Measurements from ENCODE around the gene TOM1L1. TPM values are rescaled to one million over a fixed set of nuclear protein-coding genes. Genes with fewer than 3 reads are reported as not detected.

Gene TOM1L1
- total RNA-seq, 4 donors from 2014 or later, result 2.3 to 4.7 (median 4.2) TPM

GRCh38 chr17:54992797-54993639 is 92.4 kb downstream of the TOM1L1 start:
- in situ Hi-C loops (cut with MboI; ENCODE audit: low sequenced_read_pairs in 4 of 4), result loop anchor here (5.0 to 25.0 kb wide), 6 partner anchors 302 to 522 kb away; partner anchors contain the start of gene SMIM36 (in 3 of the 4)
- H3K4me3 ChIP-seq, result no peak overlapping the region
- DNase-seq (no peak), ATAC-seq (peak; percentile 39 to 69)
- peak; percentile 37 to 69 (median 56) for TF ChIP-seq CTCF (IDR thresholded peaks at IDR 0.05 in 4 of 5, conservative IDR thresholded peaks at IDR 0.05 in 1 of 5)
- no peak for TF ChIP-seq POLR2A (IDR thresholded peaks at IDR 0.05)
- no peaks in the 10 kb centered on the region for H3K4me1 ChIP-seq
- H3K27ac ChIP-seq, result no peak overlapping the region
- no peaks in the 10 kb centered on the region for H3K36me3 ChIP-seq
- H3K27me3 ChIP-seq, result no peaks in the 10 kb centered on the region
- intact Hi-C loops (cut with DNase I; ENCODE audit: low total_unique reads), result loop anchor here (1.0 to 2.0 kb wide), 2 partner anchors 302 to 355 kb away; no protein-coding TSS in a partner anchor
- H3K9me3 ChIP-seq, result no peaks in the 10 kb centered on the region

- intact Hi-C loops (cut with DNase I; ENCODE audit: low total_unique reads) (no loop called here), in situ Hi-C loops (cut with MboI; ENCODE audit: low sequenced_read_pairs in 4 of 4) (loop anchor here (10.0 to 25.0 kb wide), 4 partner anchors 298 to 518 kb away; partner anchors contain the start of gene SMIM36 (in 3 of the 4))
- no peak for TF ChIP-seq POLR2A (IDR thresholded peaks at IDR 0.05)
- no peak for TF ChIP-seq CTCF (IDR thresholded peaks at IDR 0.05 in 4 of 5, conservative IDR thresholded peaks at IDR 0.05 in 1 of 5)
- no peak overlapping the region for H3K4me3 ChIP-seq
- H3K27ac ChIP-seq, result no peak overlapping the region
- H3K27me3 ChIP-seq, result no peaks in the 10 kb centered on the region
- H3K9me3 ChIP-seq, result no peaks in the 10 kb centered on the region
- DNase-seq (no peak), ATAC-seq (no peak)
- no peaks in the 10 kb centered on the region for H3K36me3 ChIP-seq
- no peaks in the 10 kb centered on the region for H3K4me1 ChIP-seq
Observed at GRCh38 chr17:54996441-54996840, 95.8 kb downstream of the TOM1L1 start.

GRCh38 chr17:55002458-55002857 is 101.8 kb downstream of the TOM1L1 start:
- no peaks in the 10 kb centered on the region for H3K9me3 ChIP-seq
- no peaks in the 10 kb centered on the region for H3K27me3 ChIP-seq
- H3K4me1 ChIP-seq, result no peaks in the 10 kb centered on the region
- intact Hi-C loops (cut with DNase I; ENCODE audit: low total_unique reads) (no loop called here), in situ Hi-C loops (cut with MboI; ENCODE audit: low sequenced_read_pairs in 4 of 4) (no loop called here)
- DNase-seq (no peak), ATAC-seq (no peak)
- H3K36me3 ChIP-seq, result peaks cover 0 to 4% of the 10 kb centered on the region in 2 donors
- no peak overlapping the region for H3K27ac ChIP-seq
- TF ChIP-seq POLR2A (IDR thresholded peaks at IDR 0.05) (no peak), CTCF (IDR thresholded peaks at IDR 0.05 in 4 of 5, conservative IDR thresholded peaks at IDR 0.05 in 1 of 5) (no peak)
- H3K4me3 ChIP-seq, result no peak overlapping the region

GRCh38 chr17:55004484-55004883 is 103.8 kb downstream of the TOM1L1 start:
- no peak overlapping the region for H3K4me3 ChIP-seq
- no peak for TF ChIP-seq POLR2A (IDR thresholded peaks at IDR 0.05)
- no peak for TF ChIP-seq CTCF (IDR thresholded peaks at IDR 0.05 in 4 of 5, conservative IDR thresholded peaks at IDR 0.05 in 1 of 5)
- no peaks in the 10 kb centered on the region for H3K9me3 ChIP-seq
- in situ Hi-C loops (cut with MboI; ENCODE audit: low sequenced_read_pairs in 4 of 4), result no loop called here
- H3K27me3 ChIP-seq, result no peaks in the 10 kb centered on the region
- no peak for ATAC-seq
- peaks cover 0 to 4% of the 10 kb centered on the region in 2 donors for H3K36me3 ChIP-seq
- no peaks in the 10 kb centered on the region for H3K4me1 ChIP-seq
- no peak overlapping the region for H3K27ac ChIP-seq
- DNase-seq, result no peak
- intact Hi-C loops (cut with DNase I; ENCODE audit: low total_unique reads), result no loop called here

Data from gastrocnemius medialis (tissue), 4 donors.